Loucy (cell line): Measurements from ENCODE around the gene CDC42BPA.

Source experiments
- H2AFZ ChIP-seq: fragments of 200-600 bp; sonication (generic); 2 replicates; pipeline ENCODE4 v1.6.0; 2016; ENCODE audit warnings: antibody characterized with exemption, mild to moderate bottlenecking, low read length, moderate library complexity
- H3F3A ChIP-seq: fragments of 200-600 bp; 2 replicates; pipeline ENCODE4 v1.6.0; 2016; ENCODE audit warnings: antibody characterized with exemption, low read depth, mild to moderate bottlenecking
- H3K27me3 ChIP-seq: fragments of 200-600 bp; sonication (generic); 2 replicates; pipeline ENCODE4 v1.6.1; 2014; ENCODE audit warnings: low read length, mild to moderate bottlenecking; ENCODE audit not compliant: insufficient read depth, poor library complexity, severe bottlenecking
- H3K36me3 ChIP-seq: fragments of 200-600 bp; sonication (generic); 2 replicates; pipeline ENCODE4 v1.6.1; 2016; ENCODE audit warnings: low read length; ENCODE audit not compliant: insufficient read depth
- H3K4me1 ChIP-seq: fragments of 200-600 bp; sonication (generic); 2 replicates; pipeline ENCODE4 v1.5.1; 2014; ENCODE audit warnings: low read length, mild to moderate bottlenecking; ENCODE audit not compliant: insufficient read depth, poor library complexity, severe bottlenecking
- H3K4me2 ChIP-seq: fragments of 200-600 bp; sonication (generic); 2 replicates; pipeline ENCODE4 v1.6.0; 2014; ENCODE audit warnings: antibody characterized with exemption, low read length, low read depth, mild to moderate bottlenecking; ENCODE audit not compliant: poor library complexity, severe bottlenecking
- H3K4me3 ChIP-seq: fragments of 200-600 bp; sonication (generic); 2 replicates; pipeline ENCODE4 v1.5.1; 2014; ENCODE audit warnings: low read length, mild to moderate bottlenecking, mixed read lengths; ENCODE audit not compliant: poor library complexity, severe bottlenecking
- H3K79me2 ChIP-seq: fragments of 200-600 bp; sonication (generic); 2 replicates; pipeline ENCODE4 v1.6.1; 2014; ENCODE audit warnings: low read length; ENCODE audit not compliant: insufficient read depth
- H3K9ac ChIP-seq: fragments of 200-600 bp; sonication (generic); 2 replicates; pipeline ENCODE4 v1.6.0; 2014; ENCODE audit warnings: mild to moderate bottlenecking, low read depth, low read length, moderate library complexity; ENCODE audit not compliant: poor library complexity, severe bottlenecking
- H3K9me2 ChIP-seq: fragments of 200-600 bp; sonication (generic); replicated peaks from 2 replicates; pipeline ENCODE4 v1.6.1; 2016; ENCODE audit warnings: low read depth, low read length, mixed read lengths
- H3K9me3 ChIP-seq: fragments of 200-600 bp; sonication (generic); 2 replicates; pipeline ENCODE4 v1.6.1; 2014; ENCODE audit warnings: mild to moderate bottlenecking, antibody characterized with exemption, low read length, low read depth; ENCODE audit not compliant: insufficient read depth
- H4K20me1 ChIP-seq: fragments of 200-600 bp; sonication (generic); 2 replicates; pipeline ENCODE4 v1.6.0; 2014; ENCODE audit warnings: antibody characterized with exemption, low read length, mild to moderate bottlenecking; ENCODE audit not compliant: insufficient read depth, poor library complexity, severe bottlenecking
- CTCF ChIP-seq: fragments of 200-600 bp; sonication (generic); conservative IDR thresholded peaks from 2 replicates; pipeline ENCODE4 v1.5.1; 2014; ENCODE audit warnings: mild to moderate bottlenecking, antibody characterized with exemption, low read length
- EZH2phosphoT487 ChIP-seq: fragments of 200-600 bp; IDR thresholded peaks from 2 replicates; pipeline ENCODE4 v1.6.1; 2018; ENCODE audit warnings: antibody characterized with exemption, mild to moderate bottlenecking, moderate library complexity, borderline replicate concordance

The CDC42BPA gene

GRCh38 chr1:226991920-226992319 lies 326.4 kb downstream of the CDC42BPA start:
- Histone ChIP-seq H3K4me3 (no peak overlapping the region), H2AFZ (no peak overlapping the region), H4K20me1 (no peaks in the 10 kb centered on the region), H3K9ac (no peak overlapping the region), H3K9me3 (no peaks in the 10 kb centered on the region), H3K27me3 (no peaks in the 10 kb centered on the region), H3K9me2 (no peaks in the 10 kb centered on the region), H3K4me1 (no peaks in the 10 kb centered on the region), H3F3A (no peaks in the 10 kb centered on the region), H3K36me3 (peaks cover 5% of the 10 kb centered on the region; the same call in 1 of the 2 replicates), H3K4me2 (no peak overlapping the region), H3K79me2 (no peaks in the 10 kb centered on the region)
- TF ChIP-seq EZH2phosphoT487 (no peak), CTCF (no peak)

GRCh38 chr1:226990133-226990716 lies 328.1 kb downstream of the CDC42BPA start:
- Histone ChIP-seq H2AFZ (no peak overlapping the region), H3K9me3 (no peaks in the 10 kb centered on the region), H3K9ac (no peak overlapping the region), H3K4me2 (no peak overlapping the region), H3K4me1 (no peaks in the 10 kb centered on the region), H4K20me1 (no peaks in the 10 kb centered on the region), H3K36me3 (peaks cover 22% of the 10 kb centered on the region; the same call in 1 of the 2 replicates), H3K27me3 (no peaks in the 10 kb centered on the region), H3K9me2 (no peaks in the 10 kb centered on the region), H3K79me2 (no peaks in the 10 kb centered on the region), H3F3A (no peaks in the 10 kb centered on the region), H3K4me3 (no peak overlapping the region)
- no peak for TF ChIP-seq EZH2phosphoT487
- no peak for TF ChIP-seq CTCF

- Histone ChIP-seq H3K9me3 (no peaks in the 10 kb centered on the region), H3K27me3 (no peaks in the 10 kb centered on the region), H3K4me2 (no peak overlapping the region), H4K20me1 (no peaks in the 10 kb centered on the region), H3F3A (no peaks in the 10 kb centered on the region), H3K4me1 (no peaks in the 10 kb centered on the region), H3K36me3 (peaks cover 27% of the 10 kb centered on the region; the same call in 1 of the 2 replicates), H3K9me2 (no peaks in the 10 kb centered on the region), H2AFZ (no peak overlapping the region), H3K79me2 (no peaks in the 10 kb centered on the region), H3K9ac (no peak overlapping the region), H3K4me3 (no peak overlapping the region)
- TF ChIP-seq CTCF (no peak), EZH2phosphoT487 (no peak)
Observed at GRCh38 chr1:226989085-226989920, 329.0 kb downstream of the CDC42BPA start.
